HG03575 (cell line): ENCODE measurements around the gene OR4D2.

Source experiments
- ATAC-seq: cut with Tn5 transposase; IDR thresholded peaks from one replicate; pipeline ENCODE4 v1.9.1; 2021; ENCODE audit not compliant: unreplicated experiment, insufficient number of reproducible peaks, low FRiP score; ENCODE audit errors: extremely low read depth

The OR4D2 gene

DNA sequence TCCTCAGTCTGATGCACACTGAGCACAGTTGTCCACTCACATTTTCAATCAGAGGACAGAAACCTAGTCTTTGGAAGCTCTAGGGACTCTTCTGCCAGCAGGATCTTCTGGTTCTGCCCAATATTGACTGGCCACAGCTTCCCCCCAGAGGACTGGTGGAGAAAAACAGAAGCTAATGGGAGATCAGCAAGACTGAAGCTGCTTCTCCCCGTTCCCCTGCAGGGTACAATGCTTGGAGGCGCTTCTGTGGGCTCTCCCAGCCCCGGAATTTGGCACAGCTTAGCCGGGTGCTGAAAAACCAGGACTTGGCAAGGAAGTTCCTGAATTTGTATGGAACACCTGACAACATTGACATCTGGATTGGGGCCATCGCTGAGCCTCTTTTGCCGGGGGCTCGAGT, 36.1 kb downstream of the OR4D2 start:
- ATAC-seq = no peak

DNA sequence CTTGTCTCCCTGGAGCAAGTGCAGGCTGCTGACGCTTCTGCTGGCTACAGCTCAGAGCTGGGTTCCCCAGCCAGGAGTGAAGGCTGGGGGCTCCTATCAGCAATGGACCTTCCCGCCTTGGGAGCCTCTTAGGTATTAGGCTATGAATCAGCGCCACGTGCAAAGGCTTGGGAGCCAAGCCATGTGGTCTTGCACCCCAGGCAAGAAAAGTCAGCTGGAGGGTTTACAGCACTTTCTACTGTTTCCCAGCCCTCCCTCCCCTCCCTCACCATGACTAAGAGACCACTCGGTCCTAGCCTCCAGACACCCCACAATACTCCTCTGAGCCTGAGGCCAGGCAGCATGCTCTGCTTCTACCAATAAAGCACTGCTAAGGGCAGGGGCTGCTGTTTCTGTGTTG, 38.0 kb downstream of the OR4D2 start:
- ATAC-seq = no peak

DNA sequence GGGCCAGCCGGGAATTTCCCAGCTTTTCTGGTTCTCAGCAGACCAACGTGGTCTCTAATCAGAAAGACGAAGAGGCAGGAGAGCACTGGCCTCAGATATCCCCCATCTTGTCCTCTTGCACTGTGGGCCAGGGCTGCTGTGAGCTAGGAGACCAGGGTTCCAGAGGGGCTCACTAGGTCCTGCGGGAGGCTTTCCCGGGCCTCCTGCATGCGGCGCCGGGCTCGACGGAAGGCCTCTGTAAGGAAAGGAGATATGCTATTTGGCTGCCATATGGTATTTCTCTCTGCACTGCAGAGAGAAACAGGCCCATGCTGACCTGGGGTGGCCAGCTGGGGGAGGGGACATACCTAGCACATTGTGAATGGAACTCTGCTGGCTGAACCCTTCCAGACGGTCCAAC, 39.2 kb downstream of the OR4D2 start:
- no peak for ATAC-seq

DNA sequence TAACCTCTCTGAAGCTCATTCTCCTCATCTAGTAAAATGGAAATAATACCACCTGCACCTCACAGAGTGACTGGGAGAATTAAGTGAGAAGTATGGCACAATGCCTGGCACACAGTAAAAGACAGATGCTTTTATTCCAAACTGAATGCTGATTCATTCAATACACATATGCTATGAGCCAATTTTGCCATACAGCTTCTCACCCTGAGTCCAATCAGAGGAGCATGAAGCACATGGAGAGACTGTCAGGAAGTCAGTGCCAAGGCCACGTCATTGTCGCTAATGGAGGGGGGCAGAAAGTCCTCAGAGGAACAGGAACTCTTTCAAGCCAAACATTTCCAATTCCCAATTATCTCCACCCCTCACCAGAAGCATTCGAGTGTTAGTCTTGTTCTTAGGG, 40.7 kb downstream of the OR4D2 start:
- ATAC-seq = no peak

DNA sequence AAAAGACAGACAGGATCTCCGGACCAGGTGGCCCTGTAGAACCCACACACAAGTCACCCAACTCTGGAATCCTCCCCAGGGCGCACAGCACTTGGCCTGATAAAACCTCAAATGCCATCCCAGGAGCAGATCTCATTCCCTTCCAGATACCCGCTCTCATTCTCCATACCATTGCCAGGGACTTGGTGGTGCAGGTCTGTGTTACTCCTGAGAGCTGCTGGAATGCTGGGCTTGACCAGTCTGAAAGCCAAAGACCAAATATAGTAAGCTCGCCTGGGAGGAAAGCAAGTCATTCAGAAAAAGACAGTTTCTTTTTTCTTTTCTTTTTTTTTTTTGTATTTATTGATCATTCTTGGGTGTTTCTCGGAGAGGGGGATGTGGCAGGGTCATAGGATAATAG, 41.6 kb downstream of the OR4D2 start:
- no peak for ATAC-seq

DNA sequence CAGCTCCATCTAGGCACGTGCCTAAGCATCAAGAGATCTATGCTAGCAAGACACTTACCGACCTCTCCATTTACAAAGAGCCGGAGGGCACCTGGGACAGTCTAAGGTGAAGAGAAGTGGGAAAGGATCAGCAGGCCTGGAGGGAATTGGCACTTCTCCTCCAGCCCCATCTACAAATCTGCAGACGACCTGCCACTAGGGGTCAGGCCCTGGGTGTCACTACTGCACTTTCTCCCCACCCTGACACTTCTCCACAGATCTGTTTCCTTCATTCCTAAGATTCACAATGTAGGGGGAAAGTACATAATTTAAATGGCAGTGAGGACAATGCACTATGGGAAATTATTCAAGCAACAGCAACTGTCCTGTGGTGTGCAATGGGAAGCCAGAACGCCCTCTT, 44.1 kb downstream of the OR4D2 start:
- no peak for ATAC-seq

DNA sequence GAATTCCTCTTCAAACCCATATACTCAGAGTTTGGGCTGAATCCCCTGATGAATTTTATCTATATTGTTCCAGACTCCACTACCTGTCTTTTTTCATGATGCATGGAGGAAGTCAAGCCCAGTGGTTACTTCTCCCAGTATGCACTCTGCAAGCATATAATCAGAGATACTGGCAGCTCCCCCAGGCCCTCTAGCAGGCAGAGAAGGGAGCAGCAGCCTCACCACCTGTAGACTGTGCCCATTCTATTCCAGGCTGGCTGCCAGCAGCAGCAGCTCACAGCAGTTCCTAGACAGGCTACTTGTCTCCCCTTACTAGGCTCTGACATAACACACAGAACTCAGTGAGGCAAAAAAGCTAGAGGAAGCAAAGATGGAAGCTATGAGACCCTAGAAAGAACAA, 48.9 kb downstream of the OR4D2 start:
- no peak for ATAC-seq

DNA sequence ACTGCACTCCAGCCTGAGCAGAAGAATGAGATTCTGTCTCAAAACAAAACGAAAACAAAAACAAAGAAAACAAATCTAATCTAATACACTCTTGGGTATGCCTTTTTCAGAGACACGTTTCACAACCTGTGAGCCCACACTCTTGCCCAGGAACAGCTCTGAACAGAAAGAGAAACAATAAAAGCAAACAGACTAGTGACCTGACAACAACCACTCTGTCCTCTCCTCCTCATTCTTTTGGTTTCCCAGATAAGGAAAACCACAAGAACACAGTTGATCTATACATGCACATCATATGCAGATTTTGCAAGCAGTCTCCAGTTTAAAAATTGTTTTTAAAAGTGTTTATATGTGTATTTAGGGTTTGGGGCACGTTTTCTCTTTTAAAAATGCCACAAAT, 51.0 kb downstream of the OR4D2 start:
- ATAC-seq = no peak

DNA sequence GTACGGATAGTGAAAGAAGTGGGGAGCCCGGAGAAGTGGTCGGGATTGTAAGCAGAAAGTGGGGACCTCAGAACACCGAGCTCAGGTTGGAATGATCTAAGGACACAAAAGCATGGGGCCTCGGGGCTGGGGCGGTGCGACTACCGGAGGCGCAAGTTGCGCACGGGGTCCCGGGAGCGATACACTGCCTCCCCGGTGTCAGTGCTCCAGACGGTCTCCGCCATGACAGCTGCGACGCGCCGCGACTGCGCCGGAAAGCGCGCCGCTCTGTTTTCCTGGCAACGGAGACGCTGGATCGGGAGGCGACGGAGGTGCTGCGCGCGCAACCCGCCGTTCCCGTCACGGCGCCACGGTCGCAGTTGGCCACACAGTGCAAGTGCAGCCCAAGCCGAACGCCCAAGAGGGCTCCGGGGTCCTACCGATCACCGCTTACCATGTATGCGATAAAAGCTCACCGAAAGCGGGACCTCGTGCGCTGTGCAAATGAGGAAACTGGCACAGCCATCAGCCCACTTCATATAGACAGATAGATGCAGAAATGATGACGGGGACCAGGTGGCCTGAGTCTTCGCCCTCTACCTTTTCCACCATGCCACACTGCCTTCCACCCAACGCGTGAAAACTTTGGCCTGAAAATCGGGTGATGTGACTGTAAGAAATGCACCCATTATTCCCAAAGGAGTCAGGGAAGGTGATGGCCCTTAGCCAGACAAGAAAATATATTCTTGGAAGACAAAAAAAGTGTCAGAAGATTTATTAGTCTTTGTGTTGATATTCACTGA, 52.4 kb downstream of the OR4D2 start, which contains the start of gene MKS1:
Gene MKS1, minus strand, starts transcription at position 249 of the 782 bp plus-strand sequence. Its CDS starts 25 bp downstream, at position 224.
- no peak for ATAC-seq

DNA sequence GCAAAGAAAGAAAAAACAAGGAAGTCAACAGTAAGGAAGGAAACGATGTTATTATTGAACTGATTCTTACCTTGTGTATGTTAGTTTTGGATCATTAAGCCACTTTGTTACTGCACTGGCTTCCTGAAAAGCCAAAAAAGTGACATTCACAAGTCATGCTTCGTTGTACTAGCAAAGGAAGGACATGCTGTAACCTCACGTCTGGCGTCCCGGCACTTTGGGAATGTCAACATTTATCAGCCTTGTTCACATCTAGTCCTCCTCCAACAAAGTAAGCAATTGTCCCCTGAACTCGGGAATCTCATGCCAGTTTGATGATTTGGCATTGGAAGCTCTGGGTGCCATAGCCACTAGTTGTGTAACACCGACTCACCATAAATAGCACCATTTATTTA, 53.0 kb downstream of the OR4D2 start:
- no peak for ATAC-seq
